Loucy (cell line): ENCODE measurements around the gene SST.

Experiments
- CTCF ChIP-seq: fragments of 200-600 bp; sonication (generic); conservative IDR thresholded peaks from 2 replicates; pipeline ENCODE4 v1.5.1; 2014; ENCODE audit warnings: mild to moderate bottlenecking, antibody characterized with exemption, low read length
- EZH2phosphoT487 ChIP-seq: fragments of 200-600 bp; IDR thresholded peaks from 2 replicates; pipeline ENCODE4 v1.6.1; 2018; ENCODE audit warnings: antibody characterized with exemption, mild to moderate bottlenecking, moderate library complexity, borderline replicate concordance

GRCh38 chr3:187708696-187709095 is 38.5 kb upstream of the SST start:
- TF ChIP-seq CTCF = no peak
- TF ChIP-seq EZH2phosphoT487 = no peak
